GM12875 (cell line): ENCODE results near the gene RBPJ.

ENCODE experiments used
- H3K4me3 ChIP-seq: one replicate; pipeline ENCODE4 v1.5.1; 2011; ENCODE audit warnings: low read depth, low read length, control low read depth
- TF ChIP-seq, protein P1 (sequence below): IDR thresholded peaks from 2 replicates; pipeline ENCODE4 v1.5.1; 2011; ENCODE audit warnings: low read depth, mild to moderate bottlenecking, control low read depth, inconsistent platforms, low read length, moderate library complexity, borderline replicate concordance; ENCODE audit not compliant: insufficient read depth

The RBPJ gene

DNA sequence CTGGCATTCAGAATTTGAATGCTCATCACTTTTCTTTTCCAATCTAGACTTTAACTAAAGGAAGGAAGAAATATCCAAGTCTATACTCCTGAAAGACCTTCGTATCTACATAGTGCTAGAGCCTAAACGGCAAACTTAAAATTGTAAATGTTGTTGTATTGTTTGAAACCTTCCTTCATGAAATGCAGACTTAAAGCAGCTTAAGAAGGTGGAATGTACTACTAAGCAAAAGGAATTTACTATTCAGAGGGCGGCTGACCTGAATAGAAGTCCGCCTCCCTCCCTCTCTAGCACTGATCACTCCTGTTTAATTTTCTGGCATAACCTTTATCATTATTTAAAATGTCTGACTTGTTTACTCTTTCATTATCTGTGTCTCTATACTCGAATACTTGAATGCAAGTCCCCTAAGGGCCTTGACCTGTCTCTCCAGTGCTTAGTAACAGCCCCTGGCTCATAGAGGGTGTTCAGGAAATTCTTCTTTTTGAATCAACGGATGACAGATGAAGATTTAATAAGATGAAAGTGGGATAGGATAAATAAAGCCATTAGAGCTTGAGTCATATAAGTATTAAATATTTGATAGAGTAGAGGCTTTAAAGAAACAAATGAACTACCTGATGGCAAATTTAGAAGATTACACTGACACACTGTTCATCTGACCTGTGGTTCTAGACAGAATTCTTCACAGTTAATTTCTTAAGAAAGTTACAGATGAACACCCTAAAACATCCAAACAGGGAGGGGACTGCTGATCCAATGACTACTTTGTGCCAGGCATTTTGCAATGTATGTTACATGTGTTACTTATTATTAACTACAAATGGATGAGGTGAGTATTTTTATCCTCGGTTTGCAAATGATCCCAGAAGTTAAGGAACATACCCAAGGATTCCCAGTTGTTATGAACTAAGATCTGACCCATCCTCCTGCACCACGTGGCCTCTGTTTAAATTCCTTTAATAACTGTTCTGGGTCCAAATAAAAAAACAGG lies 20.2 kb upstream of the RBPJ start:
- TF ChIP-seq, protein P1, sequence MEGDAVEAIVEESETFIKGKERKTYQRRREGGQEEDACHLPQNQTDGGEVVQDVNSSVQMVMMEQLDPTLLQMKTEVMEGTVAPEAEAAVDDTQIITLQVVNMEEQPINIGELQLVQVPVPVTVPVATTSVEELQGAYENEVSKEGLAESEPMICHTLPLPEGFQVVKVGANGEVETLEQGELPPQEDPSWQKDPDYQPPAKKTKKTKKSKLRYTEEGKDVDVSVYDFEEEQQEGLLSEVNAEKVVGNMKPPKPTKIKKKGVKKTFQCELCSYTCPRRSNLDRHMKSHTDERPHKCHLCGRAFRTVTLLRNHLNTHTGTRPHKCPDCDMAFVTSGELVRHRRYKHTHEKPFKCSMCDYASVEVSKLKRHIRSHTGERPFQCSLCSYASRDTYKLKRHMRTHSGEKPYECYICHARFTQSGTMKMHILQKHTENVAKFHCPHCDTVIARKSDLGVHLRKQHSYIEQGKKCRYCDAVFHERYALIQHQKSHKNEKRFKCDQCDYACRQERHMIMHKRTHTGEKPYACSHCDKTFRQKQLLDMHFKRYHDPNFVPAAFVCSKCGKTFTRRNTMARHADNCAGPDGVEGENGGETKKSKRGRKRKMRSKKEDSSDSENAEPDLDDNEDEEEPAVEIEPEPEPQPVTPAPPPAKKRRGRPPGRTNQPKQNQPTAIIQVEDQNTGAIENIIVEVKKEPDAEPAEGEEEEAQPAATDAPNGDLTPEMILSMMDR, result no peak
- no peak overlapping the region for H3K4me3 ChIP-seq

DNA sequence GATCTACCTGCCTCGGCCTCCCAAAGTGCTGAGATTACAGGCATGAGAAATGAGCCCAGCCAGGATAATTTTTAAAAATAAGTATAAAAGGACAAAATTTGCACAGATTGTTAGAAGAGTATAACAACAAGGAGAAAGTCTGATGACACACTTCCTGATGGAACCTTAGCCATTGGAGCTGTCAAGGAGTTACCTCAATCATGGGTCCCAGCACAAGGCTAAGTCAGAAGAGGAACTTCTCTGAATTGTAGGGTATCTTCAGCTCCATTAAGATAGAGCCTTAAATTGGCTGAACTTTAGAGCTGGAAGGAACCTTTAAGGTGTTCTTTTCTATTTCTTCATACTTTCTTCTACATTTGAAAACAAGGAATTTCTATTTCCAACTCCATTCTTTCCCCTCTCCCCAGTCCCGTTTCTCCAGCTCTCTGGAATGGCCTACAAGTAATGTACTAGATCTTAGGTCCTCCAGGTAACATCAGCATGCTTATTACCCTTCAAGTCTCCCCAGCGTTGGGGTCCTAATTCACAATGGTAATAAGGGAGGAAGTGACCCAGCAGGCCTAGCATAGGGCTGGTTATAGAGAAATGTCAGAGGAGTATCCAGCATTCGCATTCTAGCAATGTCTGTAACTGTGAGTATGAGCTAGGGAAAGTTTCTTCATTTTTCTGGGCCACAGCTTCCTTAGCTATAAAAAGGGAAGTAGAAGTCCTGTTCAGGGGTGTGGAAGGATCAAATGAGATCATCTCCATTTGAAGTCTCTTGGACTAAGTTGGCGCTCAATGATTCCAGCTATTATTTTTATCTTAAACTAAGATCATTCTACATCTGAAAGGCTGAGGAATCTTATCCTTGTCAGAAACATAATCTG lies 18.5 kb upstream of the RBPJ start:
- H3K4me3 ChIP-seq, result no peak overlapping the region
- TF ChIP-seq, protein P1, result no peak

DNA sequence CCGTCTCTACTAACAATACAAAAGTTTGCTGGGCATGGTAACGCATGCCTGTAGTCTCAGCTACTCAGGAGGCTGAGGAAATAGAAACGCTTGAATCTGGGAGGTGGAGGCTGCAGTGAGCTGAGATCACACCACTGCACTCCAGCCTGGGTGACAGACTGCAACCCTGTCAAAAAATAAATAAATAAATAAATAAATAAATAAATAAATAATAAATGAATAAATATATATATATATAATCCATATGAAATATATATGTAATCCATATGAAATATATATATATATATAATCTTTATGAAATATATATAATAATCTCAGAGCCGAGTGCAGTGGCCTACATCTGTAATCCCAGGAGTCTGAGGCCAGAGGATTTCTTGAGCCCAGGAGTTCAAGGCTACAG lies 17.8 kb upstream of the RBPJ start:
- TF ChIP-seq, protein P1, result no peak
- no peak overlapping the region for H3K4me3 ChIP-seq

DNA sequence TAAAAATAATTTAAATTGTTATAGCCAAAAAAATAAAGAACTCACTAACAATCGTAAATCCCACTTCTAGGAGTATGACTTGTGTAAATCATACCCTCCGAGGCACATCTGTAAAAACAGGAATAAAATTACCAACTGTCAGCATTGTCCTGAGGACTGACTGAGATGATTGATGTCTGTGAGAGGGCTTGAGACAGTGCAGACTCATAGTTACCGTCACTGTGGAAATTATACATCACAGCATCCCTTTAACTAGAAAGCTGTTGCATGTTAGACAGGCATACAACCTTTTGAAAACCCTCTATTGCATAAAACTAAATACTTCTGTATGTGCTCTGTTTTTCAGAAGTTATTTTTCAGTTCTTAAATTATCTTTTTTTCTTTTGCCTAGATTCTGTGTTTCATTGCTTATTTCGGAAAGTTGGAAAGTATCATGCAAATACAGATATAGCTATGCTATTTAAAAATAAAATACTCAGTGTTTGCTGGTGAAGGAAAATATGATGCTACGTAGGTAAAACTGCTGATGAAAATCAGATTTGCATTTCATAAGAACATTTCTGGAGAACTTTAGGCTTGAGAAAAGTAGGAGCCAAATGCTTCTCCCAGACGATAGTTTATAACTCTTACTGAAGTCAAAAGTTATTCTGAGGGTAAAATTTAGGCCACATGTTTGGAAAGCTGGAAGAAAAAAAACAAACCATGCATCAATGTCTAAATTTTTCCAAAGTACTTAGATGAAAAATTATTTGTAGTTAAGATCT lies 13.6 kb upstream of the RBPJ start:
- no peak overlapping the region for H3K4me3 ChIP-seq
- TF ChIP-seq, protein P1, result no peak

DNA sequence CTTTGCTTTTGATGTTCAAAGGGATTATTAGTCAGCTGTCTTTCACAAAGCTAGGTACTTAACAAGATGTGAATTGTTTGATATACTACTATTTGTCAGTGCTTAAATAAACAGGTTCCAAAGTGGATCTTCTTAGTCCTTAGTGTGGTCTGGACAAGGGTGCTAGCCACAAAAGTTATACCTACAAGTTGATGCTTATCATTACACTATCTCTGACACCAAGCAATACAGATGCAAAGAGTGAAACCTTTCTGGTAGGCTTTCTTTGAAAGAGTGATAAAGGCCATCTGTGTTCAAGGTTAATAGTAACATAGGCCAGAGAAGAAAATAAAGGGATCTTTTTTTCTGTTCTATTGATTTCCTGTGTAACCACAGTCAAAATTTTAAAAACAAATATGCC lies 12.2 kb upstream of the RBPJ start:
- TF ChIP-seq, protein P1, result no peak

DNA sequence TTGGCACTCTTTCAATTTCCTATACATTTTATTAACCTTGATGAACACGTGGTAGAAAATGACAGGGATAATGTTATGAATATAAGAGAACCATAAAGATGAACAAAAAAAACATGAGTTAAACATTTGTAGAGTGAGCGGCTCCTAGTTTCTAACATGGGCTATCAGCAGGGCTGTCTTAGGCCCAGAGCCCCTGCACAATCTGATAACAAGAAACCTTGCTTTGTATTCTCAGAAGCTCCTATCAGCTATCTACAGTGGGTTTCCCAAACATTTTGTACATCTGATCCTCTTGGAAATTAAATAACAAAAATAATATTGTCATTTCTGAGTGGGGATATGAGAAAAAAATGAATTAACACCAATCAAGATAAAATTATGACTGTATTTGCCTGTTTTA lies 10.6 kb upstream of the RBPJ start:
- TF ChIP-seq, protein P1, result no peak
- H3K4me3 ChIP-seq, result no peak overlapping the region

More for the DNA sequence above, 12.2 kb upstream of the RBPJ start:
- H3K4me3 ChIP-seq, result no peak overlapping the region
